Skeletal muscle tissue (tissue), 4 donors: ENCODE results near the gene GNPTG. TPM values are rescaled to one million over a fixed set of nuclear protein-coding genes. Genes with fewer than 3 reads are reported as not detected.

Experiments
- H3K27ac ChIP-seq: one replicate; pipeline ENCODE4 v1.7.0; 2013; ENCODE audit warnings: mild to moderate bottlenecking, low read depth, low read length, inconsistent platforms
- H3K27me3 ChIP-seq, 3 donors: one replicate each; pipeline ENCODE4 v1.7.0; 2013; ENCODE audit warnings: low read length in 3 of 3; ENCODE audit not compliant: control insufficient read depth in 3 of 3, insufficient read depth in 3 of 3
- H3K36me3 ChIP-seq, 3 donors: one replicate each; pipeline ENCODE4 v1.7.0; 2013; ENCODE audit warnings: low read length in 3 of 3; ENCODE audit not compliant: control insufficient read depth in 3 of 3, insufficient read depth in 3 of 3
- H3K4me1 ChIP-seq, 3 donors: one replicate each; pipeline ENCODE4 v1.7.0; 2013; ENCODE audit warnings: low read length in 3 of 3, mild to moderate bottlenecking in 3 of 3; ENCODE audit not compliant: control insufficient read depth in 3 of 3, insufficient read depth in 3 of 3
- H3K4me3 ChIP-seq, 3 donors: one replicate each; pipeline ENCODE4 v1.7.0; 2013; ENCODE audit warnings: low read length in 3 of 3
- H3K9ac ChIP-seq, 3 donors: one replicate each; pipeline ENCODE4 v1.7.0; 2013; ENCODE audit warnings: low read length in 3 of 3, mild to moderate bottlenecking in 3 of 3, moderate library complexity in 2 of 3, low read depth in 1 of 3
- H3K9me3 ChIP-seq, 3 donors: one replicate each; pipeline ENCODE4 v1.7.0; 2013; ENCODE audit warnings: low read length in 3 of 3; ENCODE audit not compliant: control insufficient read depth in 3 of 3
- total RNA-seq: library from RNA; depleted of rRNA; stranded (reverse); fragments of >200 nt; gene quantifications from one replicate; pipeline ENCODE4 v1.2.3, GENCODE V29; 2014
- donor health status: Osteomylitis.

The GNPTG gene
- total RNA-seq, 1 donor from 2014 or later: 18.3 TPM

- H3K9me3 ChIP-seq: no peaks in the 10 kb centered on the region
- H3K4me3 ChIP-seq: no peak overlapping the region
- H3K36me3 ChIP-seq: peaks cover 17 to 27% (median 21%) of the 10 kb centered on the region in 3 donors
- no peak overlapping the region for H3K9ac ChIP-seq
- H3K27ac ChIP-seq: no peak overlapping the region
- no peaks in the 10 kb centered on the region for H3K27me3 ChIP-seq
- H3K4me1 ChIP-seq: peaks cover 17 to 36% (median 26%) of the 10 kb centered on the region in 3 donors
Measured at GRCh38 chr16:1346422-1347285, 5.1 kb upstream of the GNPTG start.

GRCh38 chr16:1347286-1347855 is 4.4 kb upstream of the GNPTG start:
- Histone ChIP-seq H3K36me3 (peaks cover 17 to 27% (median 21%) of the 10 kb centered on the region in 3 donors), H3K4me1 (peaks cover 20 to 36% (median 24%) of the 10 kb centered on the region in 3 donors), H3K27me3 (no peaks in the 10 kb centered on the region), H3K27ac (no peak overlapping the region), H3K4me3 (no peak overlapping the region), H3K9me3 (no peaks in the 10 kb centered on the region), H3K9ac (no peak overlapping the region)

GRCh38 chr16:1347962-1348361 is 3.8 kb upstream of the GNPTG start:
- H3K9me3 ChIP-seq: no peaks in the 10 kb centered on the region
- no peaks in the 10 kb centered on the region for H3K27me3 ChIP-seq
- H3K4me1 ChIP-seq: peaks cover 25 to 37% (median 26%) of the 10 kb centered on the region in 3 donors
- H3K36me3 ChIP-seq: peaks cover 17 to 27% (median 21%) of the 10 kb centered on the region in 3 donors
- no peak overlapping the region for H3K27ac ChIP-seq
- no peak overlapping the region for H3K9ac ChIP-seq
- H3K4me3 ChIP-seq: no peak overlapping the region

- Histone ChIP-seq H3K36me3 (peaks cover 17 to 27% (median 21%) of the 10 kb centered on the region in 3 donors), H3K27me3 (no peaks in the 10 kb centered on the region), H3K27ac (no peak overlapping the region), H3K4me3 (no peak overlapping the region), H3K4me1 (peaks cover 29 to 37% (median 30%) of the 10 kb centered on the region in 3 donors), H3K9ac (no peak overlapping the region), H3K9me3 (no peaks in the 10 kb centered on the region)
Measured at GRCh38 chr16:1348441-1348840, 3.3 kb upstream of the GNPTG start.

- Histone ChIP-seq H3K4me3 (no peak overlapping the region), H3K9ac (no peak overlapping the region), H3K36me3 (peaks cover 17 to 27% (median 21%) of the 10 kb centered on the region in 3 donors)
Measured at GRCh38 chr16:1348926-1349325, 2.8 kb upstream of the GNPTG start.

GRCh38 chr16:1349351-1349750 is 2.4 kb upstream of the GNPTG start:
- no peak overlapping the region for H3K4me3 ChIP-seq
- peaks cover 17 to 27% (median 21%) of the 10 kb centered on the region in 3 donors for H3K36me3 ChIP-seq
- H3K27me3 ChIP-seq: no peaks in the 10 kb centered on the region
- H3K9me3 ChIP-seq: no peaks in the 10 kb centered on the region
- no peak overlapping the region for H3K27ac ChIP-seq
- peaks cover 28 to 34% (median 28%) of the 10 kb centered on the region in 3 donors for H3K4me1 ChIP-seq
- H3K9ac ChIP-seq: no peak overlapping the region

More at GRCh38 chr16:1348926-1349325, 2.8 kb upstream of the GNPTG start:
- H3K9me3 ChIP-seq: no peaks in the 10 kb centered on the region
- no peaks in the 10 kb centered on the region for H3K27me3 ChIP-seq
- H3K27ac ChIP-seq: no peak overlapping the region
- H3K4me1 ChIP-seq: peaks cover 28 to 37% (median 30%) of the 10 kb centered on the region in 3 donors

- Histone ChIP-seq H3K36me3 (peaks cover 17 to 27% (median 21%) of the 10 kb centered on the region in 3 donors), H3K9me3 (no peaks in the 10 kb centered on the region), H3K9ac (no peak overlapping the region), H3K27ac (no peak overlapping the region), H3K27me3 (no peaks in the 10 kb centered on the region), H3K4me1 (peaks cover 28 to 33% (median 28%) of the 10 kb centered on the region in 3 donors), H3K4me3 (no peak overlapping the region)
Measured at GRCh38 chr16:1349951-1350350, 1.8 kb upstream of the GNPTG start.

- peaks cover 31 to 41% (median 32%) of the 10 kb centered on the region in 3 donors for H3K4me1 ChIP-seq
- no peaks in the 10 kb centered on the region for H3K9me3 ChIP-seq
- H3K9ac ChIP-seq: peak overlapping the region in 2 of 3 donors; percentile 76 to 91
- H3K27ac ChIP-seq: no peak overlapping the region
- H3K27me3 ChIP-seq: no peaks in the 10 kb centered on the region
- H3K4me3 ChIP-seq: peak overlapping the region; percentile 86 to 94 (median 92)
- peaks cover 17 to 27% (median 21%) of the 10 kb centered on the region in 3 donors for H3K36me3 ChIP-seq
Measured at GRCh38 chr16:1350691-1351090, 1.0 kb upstream of the GNPTG start.

- peaks cover 32 to 46% (median 35%) of the 10 kb centered on the region in 3 donors for H3K4me1 ChIP-seq
- H3K27ac ChIP-seq: no peak overlapping the region
- H3K9ac ChIP-seq: peak overlapping the region; percentile 76 to 91 (median 79)
- peaks cover 17 to 27% (median 21%) of the 10 kb centered on the region in 3 donors for H3K36me3 ChIP-seq
- no peaks in the 10 kb centered on the region for H3K27me3 ChIP-seq
- peak overlapping the region; percentile 86 to 94 (median 92) for H3K4me3 ChIP-seq
- H3K9me3 ChIP-seq: no peaks in the 10 kb centered on the region
Measured at GRCh38 chr16:1351215-1351581, 533 bp upstream of the GNPTG start.
